Hepatocyte (in vitro differentiated cells): ENCODE measurements around the gene CDK7.

Source experiments
- CTCF ChIP-seq: fragments of 200-600 bp; sonication (generic); IDR thresholded peaks from 2 replicates; pipeline ENCODE4 v1.5.1; 2016; ENCODE audit warnings: antibody characterized with exemption, mild to moderate bottlenecking; ENCODE audit not compliant: poor library complexity
- EZH2 ChIP-seq: fragments of 200-600 bp; sonication (generic); IDR thresholded peaks from 2 replicates; pipeline ENCODE4 v1.6.1; 2016; ENCODE audit warnings: antibody characterized with exemption, mild to moderate bottlenecking, borderline replicate concordance

GRCh38 chr5:69252437-69252836 is 17.8 kb downstream of the CDK7 start:
- TF ChIP-seq CTCF (no peak), EZH2 (no peak)
